GM18909 (cell line): Measurements from ENCODE around the gene FBXO5.

Source experiments
- ATAC-seq: cut with Tn5 transposase; IDR thresholded peaks from one replicate; pipeline ENCODE4 v1.9.1; 2021; ENCODE audit warnings: mild to moderate bottlenecking; ENCODE audit not compliant: unreplicated experiment, poor library complexity

The FBXO5 gene

DNA sequence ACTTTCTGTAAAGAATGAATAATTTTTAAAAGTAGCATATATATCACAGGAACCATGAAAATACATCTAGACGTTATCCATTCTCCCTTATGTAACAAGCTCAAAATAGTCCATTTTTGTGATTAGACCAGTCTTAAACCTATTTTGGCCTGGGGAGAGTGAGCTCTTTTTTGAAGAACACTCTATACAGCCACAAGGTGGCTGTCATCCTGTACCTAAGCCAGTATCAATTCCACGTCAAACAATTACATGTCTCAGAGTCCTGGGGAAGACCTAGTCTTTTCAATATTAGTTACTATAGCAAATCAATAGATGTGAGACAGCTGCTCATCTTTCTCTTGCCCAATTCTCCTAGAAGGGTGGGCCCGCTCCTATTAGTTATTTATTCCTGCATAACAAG lies 28.4 kb downstream of the FBXO5 start:
- no peak for ATAC-seq

DNA sequence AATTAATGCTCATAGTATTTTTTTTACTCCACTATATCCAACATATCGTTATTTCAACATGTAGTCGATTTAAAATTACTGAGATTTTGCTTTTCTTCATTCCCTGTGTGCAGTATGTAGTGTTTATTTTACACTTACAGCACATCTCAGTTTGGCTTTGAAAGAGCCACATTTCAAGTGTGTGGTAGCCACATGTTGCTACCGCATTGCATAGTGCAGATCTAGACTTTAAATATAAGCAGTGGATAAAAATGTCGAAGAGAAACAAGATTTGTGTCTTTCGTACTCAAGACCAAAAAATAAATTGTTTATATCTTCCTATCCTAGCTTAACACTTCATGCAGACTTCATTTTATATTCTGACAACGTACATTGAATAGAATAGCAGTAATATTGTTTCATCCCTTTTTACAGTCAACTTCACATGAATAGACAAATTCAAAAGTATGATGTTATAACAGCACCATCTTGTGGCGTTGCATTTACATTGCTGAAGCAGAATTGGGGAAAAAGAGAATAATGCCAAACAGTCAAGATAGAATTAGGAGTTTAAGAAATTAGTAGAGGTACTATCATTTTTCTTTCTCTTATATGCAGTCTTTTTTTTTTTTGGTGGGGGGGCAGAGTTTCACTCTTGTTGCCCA lies 29.9 kb downstream of the FBXO5 start:
- ATAC-seq: peak; percentile 39

DNA sequence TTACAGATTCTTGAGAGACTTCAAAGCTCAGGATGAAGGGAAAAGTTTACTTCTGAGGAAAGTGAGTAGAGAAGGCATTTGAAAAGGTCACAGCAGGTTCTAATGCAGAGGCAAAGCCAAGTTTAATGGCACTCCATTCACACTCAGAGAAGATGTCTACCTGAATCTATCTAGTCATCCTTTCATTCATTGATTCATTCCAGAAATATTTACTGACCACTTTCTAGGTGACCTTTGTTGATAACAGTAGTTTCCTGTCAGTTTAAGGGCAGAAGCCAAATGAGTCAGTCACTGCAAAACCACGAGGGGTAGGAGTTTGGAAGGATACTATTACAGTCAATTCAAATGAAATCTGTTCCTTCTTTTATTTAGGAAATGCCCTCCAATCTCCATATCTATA lies 30.8 kb downstream of the FBXO5 start:
- ATAC-seq: no peak

DNA sequence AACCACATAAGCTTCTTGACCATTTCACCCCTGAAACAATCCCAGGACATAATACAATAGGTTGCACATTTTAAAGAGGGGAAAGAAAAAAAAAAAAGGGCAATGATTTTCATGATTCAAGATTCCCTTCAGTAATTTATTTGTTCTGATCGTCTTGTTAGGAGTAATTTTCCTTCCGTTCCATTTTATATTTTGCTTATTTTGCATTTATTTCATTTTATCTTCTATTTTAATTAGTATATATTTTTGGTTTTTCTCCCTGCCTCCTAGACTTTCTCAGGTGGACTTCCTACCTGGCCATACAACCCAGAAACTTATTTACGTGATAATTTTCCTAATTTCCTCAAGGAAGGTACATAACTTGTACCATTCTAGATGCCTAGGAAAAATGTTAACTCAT lies 32.6 kb downstream of the FBXO5 start:
- ATAC-seq: no peak

DNA sequence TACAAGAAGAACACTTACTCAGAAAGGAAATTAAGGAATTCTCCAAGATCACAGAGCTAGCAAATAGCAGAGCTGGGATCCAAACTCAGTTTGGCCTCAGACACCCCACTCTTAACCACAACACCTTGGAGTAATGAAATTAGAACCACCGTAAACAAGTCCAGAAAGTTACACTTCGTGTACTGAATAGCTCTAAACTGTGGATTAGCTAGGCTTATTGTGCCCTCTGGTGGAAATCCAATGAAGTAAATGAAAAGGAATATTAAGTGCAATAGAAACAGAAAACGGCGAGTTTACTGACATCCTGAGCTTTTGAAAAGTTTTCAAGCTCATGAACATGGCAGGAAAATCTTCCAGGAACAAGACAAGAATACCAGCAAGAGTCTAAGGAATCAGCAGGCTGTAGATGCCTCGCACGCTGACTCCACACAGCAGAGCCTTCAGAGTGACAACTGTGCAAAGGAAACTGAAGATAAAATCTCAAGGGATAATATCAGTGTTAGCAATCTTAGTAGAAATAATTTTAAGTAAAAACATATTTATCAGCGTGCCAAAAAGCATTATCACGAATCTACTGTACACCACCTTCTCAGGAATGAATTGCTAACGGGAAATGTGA lies 34.6 kb downstream of the FBXO5 start:
- ATAC-seq: peak; percentile 87

DNA sequence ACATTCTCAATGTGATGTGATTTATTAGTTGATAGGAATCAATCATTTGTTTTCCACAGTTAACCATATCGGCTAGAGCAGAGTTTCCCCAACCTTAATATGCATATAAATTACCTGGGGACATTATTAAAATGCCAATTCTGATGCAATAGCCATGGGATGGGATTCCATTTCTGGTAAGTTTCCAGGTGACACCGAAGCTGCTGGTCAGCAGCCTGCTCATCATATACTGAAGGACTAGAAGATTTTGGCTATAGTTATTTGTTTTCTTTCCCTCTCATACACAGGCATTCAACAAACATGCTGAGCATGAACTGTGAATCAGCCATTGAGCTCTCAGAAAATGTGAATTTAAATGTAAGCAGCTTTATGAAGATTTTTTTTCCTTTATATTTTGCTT lies 35.8 kb downstream of the FBXO5 start:
- ATAC-seq: no peak

DNA sequence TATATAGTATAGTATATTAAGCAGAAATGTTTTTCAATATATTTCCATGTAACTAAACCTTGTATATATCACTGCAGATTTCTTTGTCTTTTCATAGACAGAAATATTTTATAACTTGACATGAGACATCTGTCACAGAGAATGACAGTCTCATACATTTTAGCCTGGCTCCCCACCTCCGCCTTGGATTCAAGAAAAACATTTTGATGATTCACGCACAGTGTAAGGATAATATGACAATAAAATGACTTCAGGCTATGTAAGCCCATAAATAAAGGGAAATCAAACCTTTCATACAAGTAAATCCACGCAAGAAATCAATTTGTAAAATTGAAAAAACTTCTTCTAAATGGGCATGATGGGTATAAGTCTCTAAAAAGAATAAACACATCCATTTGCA lies 36.4 kb downstream of the FBXO5 start:
- ATAC-seq: no peak

DNA sequence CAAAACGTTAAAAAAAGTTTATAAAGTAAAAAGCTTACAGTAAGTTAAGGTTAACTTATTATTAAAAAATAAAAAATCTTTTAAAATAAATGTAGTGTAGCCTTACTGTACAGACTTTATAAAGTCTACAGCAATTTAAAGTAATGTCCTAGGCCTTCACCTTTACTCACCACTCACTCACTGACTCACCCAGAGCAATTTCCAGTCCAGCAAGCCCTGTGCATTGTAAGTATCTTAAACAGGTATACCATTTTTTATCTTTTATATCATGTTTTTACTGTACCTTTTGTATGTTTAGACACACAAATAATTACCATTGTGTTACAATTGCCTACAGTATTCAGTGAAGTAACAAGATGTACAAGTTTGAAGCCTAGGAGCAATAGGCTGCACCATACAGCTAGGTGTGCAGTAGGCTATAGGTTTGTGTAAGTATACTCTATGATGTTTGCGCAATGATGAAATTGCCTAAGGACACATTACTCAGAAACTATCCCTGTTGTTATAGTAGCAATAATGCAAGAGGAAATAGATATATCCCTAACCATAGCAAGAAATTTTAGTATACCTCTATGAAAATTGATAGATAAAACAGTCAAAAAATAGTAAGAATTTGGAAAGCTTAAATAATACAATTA lies 39.5 kb downstream of the FBXO5 start:
- no peak for ATAC-seq

DNA sequence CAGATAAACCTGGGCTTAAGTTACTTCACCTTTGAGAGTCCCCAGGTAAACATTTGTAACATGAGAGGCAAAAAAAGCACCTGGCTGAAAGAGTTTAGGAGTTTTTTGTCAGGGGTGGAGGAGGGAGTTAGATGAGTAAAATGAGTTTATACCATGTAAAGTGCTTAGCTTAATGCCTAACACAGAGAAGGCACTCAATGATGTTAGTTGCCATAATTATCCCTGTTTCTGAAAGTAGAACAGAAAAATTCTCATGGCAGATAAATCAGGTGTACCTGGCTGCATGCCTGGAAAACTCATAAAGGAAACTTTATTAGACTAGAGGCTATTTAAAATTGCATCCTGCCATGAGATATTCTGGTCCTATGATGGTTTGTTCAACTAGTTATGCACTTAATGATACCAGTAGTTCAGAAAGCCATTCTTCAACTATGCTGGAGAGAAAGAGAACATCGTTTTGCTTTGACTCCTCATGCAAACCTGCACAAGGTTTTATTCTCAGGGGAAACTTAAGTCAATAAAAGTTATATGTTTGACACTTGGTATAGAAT lies 40.4 kb downstream of the FBXO5 start:
- ATAC-seq: no peak

DNA sequence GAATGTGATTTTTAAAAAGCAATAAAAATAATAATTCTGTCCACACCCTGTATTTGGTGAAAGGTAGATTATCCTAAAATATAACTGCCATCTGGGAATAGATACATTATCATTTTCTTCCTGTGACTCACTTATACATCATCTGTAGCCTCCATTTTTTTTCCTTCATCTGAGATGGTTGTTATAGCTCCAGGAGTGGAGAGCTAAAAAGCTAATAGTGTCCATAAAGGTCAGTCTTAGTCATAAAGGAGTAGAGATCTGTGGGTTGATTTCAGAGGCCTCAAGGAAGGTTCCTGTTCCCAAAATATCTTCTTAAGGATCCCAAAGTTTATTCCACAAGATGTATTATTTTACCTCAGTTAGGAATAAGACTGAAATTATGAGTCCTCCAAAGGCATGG lies 41.1 kb downstream of the FBXO5 start:
- ATAC-seq: no peak

DNA sequence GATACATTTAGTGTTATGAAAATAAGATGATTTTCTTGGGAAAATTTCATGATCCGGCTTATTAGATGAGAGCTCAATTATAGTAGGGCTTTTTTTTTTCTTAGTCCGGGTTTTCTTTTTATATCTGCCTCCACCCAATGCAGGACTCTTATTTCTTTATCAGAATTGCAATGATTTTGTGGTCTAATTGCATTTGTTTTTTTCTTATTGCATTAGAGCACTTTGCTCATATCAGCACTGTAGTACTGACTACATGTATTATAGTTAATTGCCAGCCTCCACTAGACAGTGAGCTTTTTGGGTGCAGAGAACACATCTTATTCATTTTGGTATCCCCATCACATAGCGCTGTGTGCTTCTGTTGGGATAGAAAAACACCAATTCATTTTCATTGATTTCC lies 50.0 kb downstream of the FBXO5 start:
- no peak for ATAC-seq

DNA sequence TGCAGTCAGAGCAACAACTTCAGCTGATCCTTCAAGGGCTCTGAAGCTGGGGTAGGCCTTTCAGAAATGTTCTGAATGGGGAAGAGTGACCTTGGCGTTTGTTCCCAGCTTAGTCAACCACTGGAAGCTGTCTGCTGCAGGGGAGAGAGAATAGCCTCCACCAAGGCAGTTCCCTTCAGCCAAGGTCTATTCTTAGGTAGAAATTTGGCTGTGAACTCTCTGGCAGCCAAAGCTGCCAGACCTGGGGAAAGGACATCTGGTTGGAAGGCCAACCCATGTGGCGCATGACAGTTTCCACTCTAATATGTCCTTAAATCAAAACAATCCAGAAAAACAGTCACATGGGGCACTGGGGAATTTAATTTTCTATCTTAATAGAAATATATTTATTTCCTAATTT lies 60.1 kb downstream of the FBXO5 start:
- no peak for ATAC-seq
